DOHH2 (cell line): ENCODE results near the gene DNAH1.

Experiments
- CTCF ChIP-seq: fragments of 200-600 bp; sonication (generic); IDR thresholded peaks from one replicate; pipeline ENCODE4 v1.5.1; 2014; ENCODE audit warnings: antibody characterized with exemption, mild to moderate bottlenecking, low read depth, low read length; ENCODE audit not compliant: poor library complexity, severe bottlenecking
- EZH2phosphoT487 ChIP-seq: fragments of 200-600 bp; sonication (generic); IDR thresholded peaks from 2 replicates; pipeline ENCODE4 v1.6.1; 2017; ENCODE audit warnings: borderline replicate concordance, mild to moderate bottlenecking, antibody characterized with exemption, low read length, moderate library complexity, mixed read lengths

DNA sequence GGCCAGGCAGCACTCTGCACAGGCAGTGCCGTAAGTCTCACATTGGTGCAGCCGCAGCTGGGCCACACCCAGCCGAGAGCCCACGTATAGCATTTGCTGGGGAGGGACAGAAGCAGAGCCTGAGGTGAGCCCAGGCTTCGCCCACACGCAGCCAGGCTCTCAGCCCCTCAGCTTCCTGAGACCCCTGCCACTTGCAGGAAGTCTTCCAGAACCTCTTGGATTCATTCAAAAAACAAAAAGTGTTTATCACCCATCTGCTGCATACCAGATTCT is 121.9 kb downstream of the DNAH1 start:
- TF ChIP-seq CTCF, result no peak
- TF ChIP-seq EZH2phosphoT487, result no peak
